ENCODE data around the gene COG7. TPM values are rescaled to one million over a fixed set of nuclear protein-coding genes. Genes with fewer than 3 reads are reported as not detected.
"Not testable (repeated sequence)": the region's sequence is repeated elsewhere in the genome, so short reads cannot be mapped to it uniquely, and the experiment has no call there.

The COG7 gene
- total RNA-seq, 4 donors from 2014 or later, result 37.1 to 121 (median 54.6) TPM

DNA sequence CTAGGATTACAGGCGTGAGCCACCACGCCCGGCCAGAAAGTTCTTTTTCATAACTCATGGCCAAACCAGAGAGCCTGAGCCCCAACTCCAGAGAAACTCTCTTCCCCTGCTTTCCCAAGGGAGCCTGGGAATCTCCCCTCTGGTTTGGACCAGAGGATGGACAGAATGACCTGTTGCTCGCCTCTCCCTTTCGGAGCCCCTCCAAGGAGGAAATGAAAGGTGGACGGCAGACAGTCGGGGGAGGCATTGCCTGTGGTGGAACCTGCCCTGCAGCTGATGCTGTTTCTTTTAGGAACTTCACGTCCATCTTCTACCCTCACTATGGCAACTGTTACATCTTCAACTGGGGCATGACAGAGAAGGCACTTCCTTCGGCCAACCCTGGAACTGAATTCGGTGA, 85.4 kb downstream of the COG7 start:
- H3K27ac ChIP-seq, result no peak overlapping the region
- peaks cover 11 to 37% (median 14%) of the 10 kb centered on the region in 4 donors for H3K4me1 ChIP-seq
- H3K4me3 ChIP-seq, result no peak overlapping the region
- H3K27me3 ChIP-seq, result peaks cover 5% of the 10 kb centered on the region
- intact Hi-C loops (cut with DNase I; ENCODE audit: low total_unique reads) (no loop called here), in situ Hi-C loops (cut with MboI; ENCODE audit: low pct_ligation_motif_present in 1 of 4, low pct_unique_long_range_greater_than_20kb in 1 of 4, low sequenced_read_pairs in 3 of 4) (no loop called here)
- H3K36me3 ChIP-seq, result no peaks in the 10 kb centered on the region
- no peak for DNase-seq
- 87 to 100% methylated on average over 2 to 10 of the region's 10 CpGs for WGBS, 2 donors (ENCODE audit: low coverage in 1 of 2)
- TF ChIP-seq POLR2A (IDR thresholded peaks at IDR 0.05) (no peak), POLR2AphosphoS5 (IDR thresholded peaks at IDR 0.05) (no peak), EP300 (IDR thresholded peaks at IDR 0.05; ENCODE audit: low read depth) (no peak)
- TF ChIP-seq, protein P1, sequence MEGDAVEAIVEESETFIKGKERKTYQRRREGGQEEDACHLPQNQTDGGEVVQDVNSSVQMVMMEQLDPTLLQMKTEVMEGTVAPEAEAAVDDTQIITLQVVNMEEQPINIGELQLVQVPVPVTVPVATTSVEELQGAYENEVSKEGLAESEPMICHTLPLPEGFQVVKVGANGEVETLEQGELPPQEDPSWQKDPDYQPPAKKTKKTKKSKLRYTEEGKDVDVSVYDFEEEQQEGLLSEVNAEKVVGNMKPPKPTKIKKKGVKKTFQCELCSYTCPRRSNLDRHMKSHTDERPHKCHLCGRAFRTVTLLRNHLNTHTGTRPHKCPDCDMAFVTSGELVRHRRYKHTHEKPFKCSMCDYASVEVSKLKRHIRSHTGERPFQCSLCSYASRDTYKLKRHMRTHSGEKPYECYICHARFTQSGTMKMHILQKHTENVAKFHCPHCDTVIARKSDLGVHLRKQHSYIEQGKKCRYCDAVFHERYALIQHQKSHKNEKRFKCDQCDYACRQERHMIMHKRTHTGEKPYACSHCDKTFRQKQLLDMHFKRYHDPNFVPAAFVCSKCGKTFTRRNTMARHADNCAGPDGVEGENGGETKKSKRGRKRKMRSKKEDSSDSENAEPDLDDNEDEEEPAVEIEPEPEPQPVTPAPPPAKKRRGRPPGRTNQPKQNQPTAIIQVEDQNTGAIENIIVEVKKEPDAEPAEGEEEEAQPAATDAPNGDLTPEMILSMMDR (IDR thresholded peaks at IDR 0.05), result no peak
- no peaks in the 10 kb centered on the region for H3K9me3 ChIP-seq

DNA sequence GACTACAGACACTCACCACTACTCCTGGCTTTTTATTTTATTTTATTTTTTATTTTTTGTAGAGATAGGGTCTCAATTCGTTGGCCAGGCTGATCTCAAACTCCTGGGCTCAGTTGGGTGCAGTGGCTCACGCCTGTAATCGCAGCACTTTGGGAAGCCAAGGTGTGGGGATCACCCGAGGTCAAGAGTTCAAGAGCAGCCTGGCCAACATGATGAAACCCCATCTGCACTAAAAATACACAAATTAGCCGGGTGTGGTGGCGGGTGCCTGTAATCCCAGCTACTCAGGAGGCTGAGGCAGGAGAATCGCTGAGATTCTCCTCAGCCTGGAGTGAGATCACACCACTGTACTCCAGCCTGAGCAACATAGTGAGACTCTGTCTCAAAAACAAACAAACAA, 86.6 kb downstream of the COG7 start:
- WGBS, 2 donors (ENCODE audit: low coverage in 1 of 2), result 72 to 89% methylated on average over 4 to 7 of the region's 7 CpGs
- H3K27ac ChIP-seq; H3K4me3 ChIP-seq; in situ Hi-C loops (cut with MboI; ENCODE audit: low pct_ligation_motif_present in 1 of 4, low pct_unique_long_range_greater_than_20kb in 1 of 4, low sequenced_read_pairs in 3 of 4); H3K36me3 ChIP-seq; DNase-seq; intact Hi-C loops (cut with DNase I; ENCODE audit: low total_unique reads); H3K27me3 ChIP-seq; H3K9me3 ChIP-seq: not testable (repeated sequence)
- H3K4me1 ChIP-seq, result peaks cover 15 to 48% (median 24%) of the 10 kb centered on the region in 4 donors

DNA sequence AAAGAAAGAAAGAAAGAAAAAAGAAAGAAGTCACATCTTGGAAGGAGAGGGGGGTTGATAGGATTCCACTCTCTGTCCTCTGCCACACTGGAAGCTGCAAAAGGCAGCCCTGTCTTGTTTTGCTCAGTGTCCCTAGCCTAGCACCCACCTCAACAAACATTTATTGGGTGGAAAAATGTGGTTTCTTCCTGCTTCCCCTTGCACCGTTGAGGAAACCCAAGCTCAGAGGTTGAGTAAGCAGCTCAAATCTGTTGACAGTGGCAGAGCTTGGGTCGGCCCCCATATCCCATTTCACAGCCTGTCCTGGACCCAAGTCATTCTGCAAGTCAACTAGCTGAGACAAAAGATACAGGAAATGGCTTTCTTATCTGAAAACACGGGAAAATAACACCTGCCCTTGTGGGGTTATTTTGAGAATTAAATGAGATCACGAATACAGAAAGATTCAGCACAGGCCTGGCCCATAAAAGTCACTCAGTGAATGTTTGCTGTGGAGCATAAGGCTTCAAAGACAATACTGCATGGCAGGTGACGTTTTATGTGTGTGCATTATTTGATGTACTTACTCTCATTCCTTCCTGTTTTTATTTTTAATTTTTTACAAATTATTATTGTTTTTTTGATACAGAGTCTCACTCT, 87.3 kb downstream of the COG7 start:
- Histone ChIP-seq H3K4me1 (peaks cover 15 to 54% (median 26%) of the 10 kb centered on the region in 4 donors), H3K4me3 (no peak overlapping the region), H3K27me3 (peaks cover 2% of the 10 kb centered on the region), H3K36me3 (no peaks in the 10 kb centered on the region), H3K27ac (peak overlapping the region in 2 of 4 donors; percentile 4 to 18), H3K9me3 (no peaks in the 10 kb centered on the region)
- 13 to 18% methylated on average over 5 of the region's 5 CpGs for WGBS, 2 donors (ENCODE audit: low coverage in 1 of 2)
- in situ Hi-C loops (cut with MboI; ENCODE audit: low pct_ligation_motif_present in 1 of 4, low pct_unique_long_range_greater_than_20kb in 1 of 4, low sequenced_read_pairs in 3 of 4), result no loop called here
- intact Hi-C loops (cut with DNase I; ENCODE audit: low total_unique reads), result no loop called here
- TF ChIP-seq POLR2AphosphoS5 (IDR thresholded peaks at IDR 0.05) (no peak), EP300 (IDR thresholded peaks at IDR 0.05; ENCODE audit: low read depth) (no peak), POLR2A (IDR thresholded peaks at IDR 0.05) (no peak)
- TF ChIP-seq, protein P1 (IDR thresholded peaks at IDR 0.05), result no peak
- no peak for DNase-seq

DNA sequence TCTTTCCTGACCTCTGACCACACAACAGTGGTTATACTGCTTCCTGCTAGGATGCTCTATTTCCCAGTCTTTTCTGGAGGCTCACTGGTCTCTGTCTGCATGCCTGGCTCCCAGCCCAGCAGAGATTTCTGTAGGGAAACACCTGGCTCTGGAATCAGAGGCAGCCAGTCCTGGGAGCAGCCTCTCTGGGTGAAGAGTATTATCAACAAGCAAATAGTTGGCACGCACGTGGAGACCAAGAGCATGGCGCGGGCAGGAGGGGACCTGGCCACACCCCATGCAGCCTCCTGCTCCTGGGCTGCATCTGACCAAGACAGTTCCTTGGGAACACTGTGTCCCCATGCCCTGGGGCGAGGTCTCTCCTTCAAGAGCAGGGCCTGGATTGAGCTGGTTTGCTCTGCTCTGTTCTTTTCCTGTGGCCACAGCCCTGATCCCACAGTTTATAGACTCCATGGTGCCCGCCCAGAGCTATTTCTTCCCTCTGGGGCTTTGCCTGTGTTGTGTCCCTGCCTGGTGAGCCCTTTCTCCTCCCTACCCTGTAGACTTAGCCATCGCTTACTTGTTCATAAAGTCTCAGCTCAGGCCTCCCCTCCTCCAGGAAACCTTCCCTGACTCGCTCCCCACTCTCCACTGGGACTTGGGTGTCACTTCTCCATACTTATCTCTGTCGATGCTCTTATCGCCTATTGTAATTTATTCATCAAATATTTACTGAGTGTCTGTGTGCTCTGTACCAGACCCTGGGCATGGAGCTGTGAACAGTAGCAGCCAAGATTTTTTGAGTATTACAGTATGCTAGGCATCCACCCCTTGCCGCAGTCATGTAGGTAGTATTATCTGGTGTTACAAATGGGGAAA, 90.3 kb downstream of the COG7 start:
- in situ Hi-C loops (cut with MboI; ENCODE audit: low pct_ligation_motif_present in 1 of 4, low pct_unique_long_range_greater_than_20kb in 1 of 4, low sequenced_read_pairs in 3 of 4), result no loop called here

More for the DNA sequence above, 90.3 kb downstream of the COG7 start:
- Histone ChIP-seq H3K36me3 (no peaks in the 10 kb centered on the region), H3K27me3 (no peaks in the 10 kb centered on the region), H3K4me3 (no peak overlapping the region), H3K9me3 (no peaks in the 10 kb centered on the region), H3K27ac (peak overlapping the region; percentile 74 to 88 (median 82)), H3K4me1 (peaks cover 15 to 54% (median 26%) of the 10 kb centered on the region in 4 donors)
- intact Hi-C loops (cut with DNase I; ENCODE audit: low total_unique reads), result no loop called here
- 46 to 50% methylated on average over 1 to 11 of the region's 11 CpGs for WGBS, 2 donors (ENCODE audit: low coverage in 1 of 2)
- TF ChIP-seq, protein P1 (IDR thresholded peaks at IDR 0.05), result no peak
- peak; percentile 99 for TF ChIP-seq EP300 (IDR thresholded peaks at IDR 0.05; ENCODE audit: low read depth)
- TF ChIP-seq POLR2AphosphoS5 (IDR thresholded peaks at IDR 0.05), result peak; percentile 21 to 90 (median 88)
- DNase-seq, result peak; percentile 94

Data from transverse colon (tissue), 4 donors.